ENCODE data around the gene NLGN3.
A peak's percentile ranks its signal among the peaks of the same experiment; 100 is the strongest.
"Not testable (repeated sequence)": the region's sequence is repeated elsewhere in the genome, so short reads cannot be mapped to it uniquely, and the experiment has no call there.

Gene NLGN3

GRCh38 chrX:71174795-71175194 is 30.2 kb downstream of the NLGN3 start:
- H3K27me3 Mint-ChIP-seq: no peaks in the 10 kb centered on the region
- peaks cover 2% of the 10 kb centered on the region for H3K4me1 Mint-ChIP-seq (ENCODE audit: low read depth)
- peaks cover 3% of the 10 kb centered on the region for H3K36me3 Mint-ChIP-seq
- no peak overlapping the region for H3K27ac Mint-ChIP-seq
- no peaks in the 10 kb centered on the region for H3K9me3 Mint-ChIP-seq (ENCODE audit: low read depth)
- H3K4me3 Mint-ChIP-seq: no peak overlapping the region

GRCh38 chrX:71175531-71175930 is 30.9 kb downstream of the NLGN3 start:
- H3K4me1 Mint-ChIP-seq (ENCODE audit: low read depth): peaks cover 2% of the 10 kb centered on the region
- H3K27me3 Mint-ChIP-seq: no peaks in the 10 kb centered on the region
- peaks cover 3% of the 10 kb centered on the region for H3K36me3 Mint-ChIP-seq
- H3K4me3 Mint-ChIP-seq: no peak overlapping the region
- H3K9me3 Mint-ChIP-seq (ENCODE audit: low read depth): no peaks in the 10 kb centered on the region
- no peak overlapping the region for H3K27ac Mint-ChIP-seq

DNA sequence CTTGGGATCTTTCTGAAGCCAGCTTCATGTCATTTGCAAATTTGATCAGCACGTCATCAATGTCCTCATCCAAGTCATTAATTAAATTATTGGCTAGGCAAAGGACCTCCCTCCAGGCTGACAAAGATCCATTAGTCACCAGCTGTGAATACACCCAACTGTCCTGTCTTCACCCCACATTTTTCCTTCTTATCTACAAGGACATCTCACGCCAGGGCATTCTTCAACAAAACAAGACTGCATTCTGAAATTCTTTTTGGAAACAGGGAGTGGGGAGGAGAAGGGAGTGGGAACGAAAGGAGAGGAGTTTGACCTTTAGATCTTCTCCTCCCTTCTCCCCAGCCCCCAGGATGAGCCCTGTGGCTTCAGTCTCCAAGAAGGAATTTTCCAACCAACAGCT is 32.7 kb downstream of the NLGN3 start:
- Mint-ChIP-seq H3K27ac (no peak overlapping the region), H3K4me3 (no peak overlapping the region), H3K9me3 (ENCODE audit: low read depth) (no peaks in the 10 kb centered on the region), H3K4me1 (ENCODE audit: low read depth) (peaks cover 7% of the 10 kb centered on the region), H3K27me3 (no peaks in the 10 kb centered on the region), H3K36me3 (peaks cover 3% of the 10 kb centered on the region)

DNA sequence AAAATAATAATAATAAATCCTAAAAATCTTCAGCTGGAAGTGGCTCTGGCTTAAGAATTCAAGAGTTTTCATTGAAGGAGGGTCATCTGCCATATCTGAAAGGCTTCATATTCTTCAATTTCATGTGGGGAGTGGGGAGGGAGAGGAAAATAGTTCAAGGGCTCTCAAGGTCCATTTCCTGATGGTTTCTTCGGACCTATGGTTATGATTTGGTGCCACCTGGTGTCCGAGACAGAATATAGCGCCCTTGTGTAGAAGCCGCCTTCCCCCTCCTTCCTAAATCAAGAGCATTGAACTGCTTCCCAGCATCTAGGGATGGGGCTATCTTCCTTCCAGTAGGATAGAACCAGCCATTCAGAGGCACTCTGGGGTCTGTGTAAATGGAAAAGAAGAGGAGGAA is 34.3 kb downstream of the NLGN3 start:
- Mint-ChIP-seq H3K36me3 (no peaks in the 10 kb centered on the region), H3K27me3 (no peaks in the 10 kb centered on the region), H3K9me3 (ENCODE audit: low read depth) (no peaks in the 10 kb centered on the region), H3K4me3 (no peak overlapping the region), H3K27ac (no peak overlapping the region), H3K4me1 (ENCODE audit: low read depth) (peaks cover 10% of the 10 kb centered on the region)

DNA sequence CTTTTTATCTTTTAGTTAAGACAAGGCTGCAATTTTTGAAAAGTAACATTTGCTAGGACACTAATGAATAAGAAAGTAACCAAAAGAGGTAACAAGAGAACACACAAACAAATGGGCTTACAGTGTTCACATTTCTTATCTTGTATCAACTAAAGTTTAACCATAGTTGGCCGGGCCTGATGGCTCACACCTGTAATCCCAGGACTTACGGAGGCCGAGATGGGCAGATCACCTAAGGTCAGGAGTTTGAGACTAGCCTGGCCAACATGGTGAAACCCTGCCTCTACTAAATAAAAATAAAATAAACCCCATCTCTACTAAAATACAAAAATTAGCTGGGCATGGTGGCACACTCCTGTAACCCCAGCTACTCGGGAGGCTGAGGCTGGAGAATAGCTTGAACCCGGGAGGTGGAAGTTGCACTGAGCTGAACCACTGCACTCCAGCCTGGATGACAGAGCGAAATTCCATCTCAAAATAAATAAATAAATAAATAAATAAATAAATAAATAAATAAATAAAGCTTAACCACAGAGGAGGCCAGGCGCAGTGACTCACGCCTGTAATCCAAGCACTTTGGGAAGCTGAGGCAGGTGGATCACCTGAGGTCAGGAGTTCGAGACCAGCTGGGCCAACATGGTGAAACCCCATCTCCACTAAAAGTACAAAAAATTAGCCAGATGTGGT is 36.1 kb downstream of the NLGN3 start:
- not testable (repeated sequence) for H3K27me3 Mint-ChIP-seq; H3K36me3 Mint-ChIP-seq; H3K9me3 Mint-ChIP-seq (ENCODE audit: low read depth)
- H3K27ac Mint-ChIP-seq: peak overlapping the region; percentile 50
- H3K4me3 Mint-ChIP-seq: peak overlapping the region; percentile 42
- peaks cover 10% of the 10 kb centered on the region for H3K4me1 Mint-ChIP-seq (ENCODE audit: low read depth)

DNA sequence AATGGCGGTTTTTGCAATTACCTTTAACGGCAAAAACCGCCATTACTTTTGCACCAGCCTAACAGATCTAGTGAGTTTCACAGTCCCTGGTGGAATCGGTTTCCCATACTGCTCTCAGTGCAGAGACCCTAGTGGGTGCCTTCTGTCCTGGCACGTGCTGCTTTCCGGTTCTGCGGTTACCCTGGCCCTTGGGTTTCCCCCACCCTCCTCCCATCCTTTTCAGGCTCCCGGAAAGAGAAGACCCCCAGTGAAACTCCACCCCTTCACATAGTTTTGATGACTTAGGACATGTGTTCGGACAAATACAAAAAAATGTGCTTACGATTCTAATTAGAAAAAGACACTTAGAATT is 36.9 kb downstream of the NLGN3 start:
- peak overlapping the region; percentile 99 for H3K27ac Mint-ChIP-seq
- H3K27me3 Mint-ChIP-seq: no peaks in the 10 kb centered on the region
- H3K36me3 Mint-ChIP-seq: no peaks in the 10 kb centered on the region
- peak overlapping the region; percentile 93 for H3K4me3 Mint-ChIP-seq
- H3K4me1 Mint-ChIP-seq (ENCODE audit: low read depth): peaks cover 10% of the 10 kb centered on the region
- no peaks in the 10 kb centered on the region for H3K9me3 Mint-ChIP-seq (ENCODE audit: low read depth)

GRCh38 chrX:71181910-71182799 is 37.5 kb downstream of the NLGN3 start:
- peak overlapping the region; percentile 93 for H3K4me3 Mint-ChIP-seq
- peaks cover 10% of the 10 kb centered on the region for H3K4me1 Mint-ChIP-seq (ENCODE audit: low read depth)
- peak overlapping the region; percentile 99 for H3K27ac Mint-ChIP-seq
- H3K36me3 Mint-ChIP-seq: no peaks in the 10 kb centered on the region
- no peaks in the 10 kb centered on the region for H3K9me3 Mint-ChIP-seq (ENCODE audit: low read depth)
- no peaks in the 10 kb centered on the region for H3K27me3 Mint-ChIP-seq

DNA sequence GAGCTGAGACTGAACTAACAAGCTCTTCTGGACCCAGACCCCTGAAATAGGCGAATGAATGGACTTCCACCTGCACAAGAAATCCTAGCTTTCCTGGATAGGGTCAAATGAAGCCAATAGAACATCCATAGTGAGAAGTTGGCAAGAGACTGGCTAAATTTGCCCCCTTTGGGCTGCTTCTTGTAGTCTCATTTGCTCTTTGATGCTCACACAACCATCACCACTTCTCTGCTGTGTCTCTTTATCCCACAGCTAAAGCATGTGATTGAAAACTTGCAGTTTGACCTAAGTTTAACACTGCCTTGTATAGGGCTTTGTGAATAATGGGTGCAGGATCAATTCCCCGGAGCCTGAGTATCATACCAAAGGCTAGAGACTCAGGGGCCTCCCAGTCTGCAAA is 38.2 kb downstream of the NLGN3 start:
- Mint-ChIP-seq H3K27me3 (no peaks in the 10 kb centered on the region), H3K9me3 (ENCODE audit: low read depth) (no peaks in the 10 kb centered on the region), H3K27ac (peak overlapping the region; percentile 99), H3K4me1 (ENCODE audit: low read depth) (peaks cover 10% of the 10 kb centered on the region), H3K36me3 (no peaks in the 10 kb centered on the region), H3K4me3 (peak overlapping the region; percentile 93)

DNA sequence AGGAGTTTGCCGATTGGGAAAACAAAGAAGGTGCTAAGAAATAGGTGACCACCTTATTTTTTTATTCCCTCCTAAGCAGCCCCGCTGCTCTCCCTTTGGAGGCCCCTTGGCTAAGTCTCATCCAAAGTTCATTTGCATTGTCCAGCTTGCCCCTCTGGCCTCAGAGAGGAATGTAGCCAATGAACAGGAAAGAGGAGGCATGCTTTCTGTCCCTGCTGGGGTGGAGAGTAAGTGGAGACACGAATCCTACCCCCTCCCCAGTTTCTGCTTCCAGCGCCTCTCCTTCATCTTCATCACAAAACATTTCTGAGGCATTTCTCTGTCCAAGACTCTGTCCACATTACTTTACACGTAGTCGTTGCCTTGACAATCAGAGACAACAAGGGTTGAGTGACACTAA is 38.7 kb downstream of the NLGN3 start:
- peaks cover 10% of the 10 kb centered on the region for H3K4me1 Mint-ChIP-seq (ENCODE audit: low read depth)
- H3K27ac Mint-ChIP-seq: no peak overlapping the region

GRCh38 chrX:71184092-71184491 is 39.5 kb downstream of the NLGN3 start:
- Mint-ChIP-seq H3K27ac (no peak overlapping the region), H3K27me3 (no peaks in the 10 kb centered on the region), H3K4me3 (no peak overlapping the region), H3K4me1 (ENCODE audit: low read depth) (peaks cover 10% of the 10 kb centered on the region), H3K9me3 (ENCODE audit: low read depth) (no peaks in the 10 kb centered on the region), H3K36me3 (no peaks in the 10 kb centered on the region)

More for the DNA sequence above, 38.7 kb downstream of the NLGN3 start:
- no peaks in the 10 kb centered on the region for H3K27me3 Mint-ChIP-seq
- H3K9me3 Mint-ChIP-seq (ENCODE audit: low read depth): no peaks in the 10 kb centered on the region
- H3K4me3 Mint-ChIP-seq: no peak overlapping the region
- no peaks in the 10 kb centered on the region for H3K36me3 Mint-ChIP-seq

DNA sequence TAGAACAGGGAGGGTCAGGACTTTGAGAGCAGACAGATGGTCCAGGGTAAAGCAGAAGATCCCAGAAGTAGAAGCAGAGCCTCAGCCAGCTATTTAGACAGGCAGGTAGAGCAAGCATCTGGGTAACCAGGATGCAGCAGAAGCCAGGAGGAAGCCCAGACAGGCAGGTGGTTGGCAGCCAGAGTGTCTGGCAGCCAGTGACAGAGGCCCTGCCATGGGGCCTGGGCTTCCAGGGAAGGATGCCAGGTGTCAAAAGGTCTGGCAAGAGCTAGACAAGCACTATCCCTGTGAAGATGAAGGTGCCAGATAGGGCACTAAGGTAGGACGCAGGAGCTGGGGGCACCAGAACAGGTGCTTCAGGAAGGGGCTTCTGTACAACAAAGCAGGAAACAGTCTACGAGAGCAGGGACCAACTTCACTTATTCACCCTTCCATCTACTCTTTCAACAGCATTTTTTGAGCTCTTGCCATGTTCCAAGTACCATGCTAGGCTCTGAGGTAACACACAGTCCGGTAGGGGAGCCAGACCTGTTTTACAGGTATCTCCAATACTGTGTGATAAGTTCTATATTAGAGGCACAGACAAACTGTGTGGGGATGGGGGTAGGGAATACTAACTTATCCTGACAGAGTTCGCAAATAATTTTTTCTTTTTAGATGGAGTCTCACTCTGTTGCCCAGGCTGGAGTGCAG is 40.3 kb downstream of the NLGN3 start:
- Mint-ChIP-seq H3K27me3 (no peaks in the 10 kb centered on the region), H3K4me3 (no peak overlapping the region), H3K4me1 (ENCODE audit: low read depth) (peaks cover 10% of the 10 kb centered on the region), H3K9me3 (ENCODE audit: low read depth) (no peaks in the 10 kb centered on the region), H3K36me3 (no peaks in the 10 kb centered on the region), H3K27ac (no peak overlapping the region)

DNA sequence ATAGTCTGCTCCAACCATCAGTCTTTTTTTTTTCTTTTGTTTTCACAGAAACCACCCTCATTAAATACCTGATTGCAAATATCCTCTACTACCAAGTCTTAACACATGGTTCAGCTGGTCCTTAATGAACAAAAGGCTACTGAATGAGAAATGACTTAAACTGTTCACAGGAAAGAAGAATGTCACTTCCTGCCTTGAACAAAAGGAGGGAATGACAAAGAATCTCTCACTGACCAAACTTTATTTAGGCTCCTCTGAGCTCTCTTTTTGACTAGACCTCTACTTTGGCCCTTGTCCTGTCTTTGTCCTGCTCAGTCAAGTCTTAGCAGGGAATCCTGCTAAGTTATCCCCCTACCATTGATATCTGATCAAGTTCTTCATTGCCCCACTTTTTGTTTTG is 46.6 kb downstream of the NLGN3 start:
- no peak overlapping the region for H3K4me3 Mint-ChIP-seq
- H3K36me3 Mint-ChIP-seq: peaks cover 2% of the 10 kb centered on the region
- peak overlapping the region; percentile 54 for H3K27ac Mint-ChIP-seq

GRCh38 chrX:71195964-71196649 is 51.5 kb downstream of the NLGN3 start:
- Mint-ChIP-seq H3K4me3 (peak overlapping the region; percentile 98), H3K36me3 (peaks cover under 1% of the 10 kb centered on the region), H3K4me1 (ENCODE audit: low read depth) (peaks cover 35% of the 10 kb centered on the region)

More for the DNA sequence above, 46.6 kb downstream of the NLGN3 start:
- Mint-ChIP-seq H3K27me3 (no peaks in the 10 kb centered on the region), H3K4me1 (ENCODE audit: low read depth) (peaks cover 27% of the 10 kb centered on the region), H3K9me3 (ENCODE audit: low read depth) (no peaks in the 10 kb centered on the region)

GRCh38 chrX:71198066-71198465 is 53.4 kb downstream of the NLGN3 start:
- Mint-ChIP-seq H3K27ac (peak overlapping the region; percentile 92), H3K27me3 (no peaks in the 10 kb centered on the region), H3K4me3 (peak overlapping the region; percentile 95), H3K9me3 (ENCODE audit: low read depth) (no peaks in the 10 kb centered on the region), H3K4me1 (ENCODE audit: low read depth) (peaks cover 26% of the 10 kb centered on the region), H3K36me3 (no peaks in the 10 kb centered on the region)

More at GRCh38 chrX:71195964-71196649, 51.5 kb downstream of the NLGN3 start:
- H3K27ac Mint-ChIP-seq: peak overlapping the region; percentile 99
- no peaks in the 10 kb centered on the region for H3K9me3 Mint-ChIP-seq (ENCODE audit: low read depth)
- no peaks in the 10 kb centered on the region for H3K27me3 Mint-ChIP-seq

Data from activated naive CD8-positive, alpha-beta T cell (primary cell).